ENCODE data around the gene AFAP1.

The AFAP1 gene

DNA sequence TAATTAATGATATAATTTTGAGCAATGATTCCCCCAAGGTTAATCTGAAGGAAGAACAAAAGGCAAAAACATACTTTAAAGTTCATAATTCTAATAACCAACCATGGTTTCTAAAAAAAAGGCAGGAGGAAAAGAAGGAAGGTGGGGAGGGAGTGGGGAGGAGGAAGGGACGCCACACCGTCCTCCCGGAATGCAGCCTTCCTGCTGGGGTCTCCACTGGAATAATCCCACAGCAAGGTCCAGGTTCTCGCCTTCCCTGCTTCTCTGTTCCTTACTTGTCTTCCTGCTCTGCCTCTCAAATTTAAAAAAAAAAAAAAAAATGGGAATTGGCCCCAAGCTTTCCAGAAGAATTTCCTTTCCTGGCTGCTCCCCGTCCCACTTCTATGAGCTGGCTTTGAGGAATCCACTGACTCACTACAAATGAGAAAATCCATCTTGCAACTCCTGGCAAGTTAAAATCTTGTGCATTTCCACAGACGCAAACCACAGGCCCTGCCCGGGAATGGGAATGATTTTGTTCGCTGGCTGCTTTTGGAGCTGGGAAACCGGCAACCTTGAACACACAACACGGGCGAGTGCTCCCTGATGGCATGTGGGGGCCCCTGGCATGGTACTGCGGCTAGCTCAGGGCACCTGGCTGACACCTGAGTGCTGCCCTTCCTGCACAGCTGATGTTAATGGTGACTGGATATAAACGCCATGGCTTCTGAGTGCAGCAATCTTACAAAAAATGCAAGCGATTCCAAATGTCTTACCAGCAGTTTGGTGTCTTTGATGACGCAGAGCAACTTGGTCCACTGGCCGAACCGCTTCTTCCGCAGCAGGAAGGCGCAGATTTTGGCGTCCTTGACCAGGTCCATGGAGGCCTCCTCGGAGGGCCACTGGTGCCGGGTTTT is 97.0 kb downstream of the AFAP1 start:
- TF ChIP-seq, protein P1, sequence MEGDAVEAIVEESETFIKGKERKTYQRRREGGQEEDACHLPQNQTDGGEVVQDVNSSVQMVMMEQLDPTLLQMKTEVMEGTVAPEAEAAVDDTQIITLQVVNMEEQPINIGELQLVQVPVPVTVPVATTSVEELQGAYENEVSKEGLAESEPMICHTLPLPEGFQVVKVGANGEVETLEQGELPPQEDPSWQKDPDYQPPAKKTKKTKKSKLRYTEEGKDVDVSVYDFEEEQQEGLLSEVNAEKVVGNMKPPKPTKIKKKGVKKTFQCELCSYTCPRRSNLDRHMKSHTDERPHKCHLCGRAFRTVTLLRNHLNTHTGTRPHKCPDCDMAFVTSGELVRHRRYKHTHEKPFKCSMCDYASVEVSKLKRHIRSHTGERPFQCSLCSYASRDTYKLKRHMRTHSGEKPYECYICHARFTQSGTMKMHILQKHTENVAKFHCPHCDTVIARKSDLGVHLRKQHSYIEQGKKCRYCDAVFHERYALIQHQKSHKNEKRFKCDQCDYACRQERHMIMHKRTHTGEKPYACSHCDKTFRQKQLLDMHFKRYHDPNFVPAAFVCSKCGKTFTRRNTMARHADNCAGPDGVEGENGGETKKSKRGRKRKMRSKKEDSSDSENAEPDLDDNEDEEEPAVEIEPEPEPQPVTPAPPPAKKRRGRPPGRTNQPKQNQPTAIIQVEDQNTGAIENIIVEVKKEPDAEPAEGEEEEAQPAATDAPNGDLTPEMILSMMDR (IDR thresholded peaks at IDR 0.05; ENCODE audit: low read depth, low read length): no peak
- peak; percentile 98 for DNase-seq (ENCODE audit: low read depth, low spot score)
- H3K4me3 ChIP-seq (ENCODE audit: low read depth, low read length): no peak overlapping the region
- in situ Hi-C loops (cut with HindIII; ENCODE audit: low sequenced_read_pairs): no loop called here

DNA sequence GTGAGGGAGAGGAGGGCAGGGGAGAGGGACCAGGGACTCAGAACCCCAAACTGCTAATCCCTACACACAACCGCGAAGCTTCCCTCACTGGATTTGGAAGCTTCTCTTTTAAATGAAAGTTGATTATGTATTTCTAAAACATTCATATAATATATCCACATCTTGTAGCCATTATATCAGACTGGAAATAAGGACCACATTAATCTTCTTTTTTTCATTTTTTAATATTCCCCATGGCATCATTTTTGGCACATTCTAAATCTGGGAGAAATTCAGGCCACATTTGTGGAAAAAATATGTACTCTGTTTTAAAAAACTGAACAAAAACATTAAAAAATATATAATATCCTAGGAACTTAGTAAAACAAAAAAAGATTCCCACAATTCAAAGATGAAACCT is 97.8 kb downstream of the AFAP1 start:
- in situ Hi-C loops (cut with HindIII; ENCODE audit: low sequenced_read_pairs): no loop called here
- TF ChIP-seq, protein P1 (IDR thresholded peaks at IDR 0.05; ENCODE audit: low read depth, low read length): no peak
- H3K4me3 ChIP-seq (ENCODE audit: low read depth, low read length): no peak overlapping the region
- no peak for DNase-seq (ENCODE audit: low read depth, low spot score)

GRCh38 chr4:7841071-7841470 is 98.6 kb downstream of the AFAP1 start:
- TF ChIP-seq, protein P1 (IDR thresholded peaks at IDR 0.05; ENCODE audit: low read depth, low read length): no peak
- in situ Hi-C loops (cut with HindIII; ENCODE audit: low sequenced_read_pairs): no loop called here
- no peak overlapping the region for H3K4me3 ChIP-seq (ENCODE audit: low read depth, low read length)
- DNase-seq (ENCODE audit: low read depth, low spot score): no peak

DNA sequence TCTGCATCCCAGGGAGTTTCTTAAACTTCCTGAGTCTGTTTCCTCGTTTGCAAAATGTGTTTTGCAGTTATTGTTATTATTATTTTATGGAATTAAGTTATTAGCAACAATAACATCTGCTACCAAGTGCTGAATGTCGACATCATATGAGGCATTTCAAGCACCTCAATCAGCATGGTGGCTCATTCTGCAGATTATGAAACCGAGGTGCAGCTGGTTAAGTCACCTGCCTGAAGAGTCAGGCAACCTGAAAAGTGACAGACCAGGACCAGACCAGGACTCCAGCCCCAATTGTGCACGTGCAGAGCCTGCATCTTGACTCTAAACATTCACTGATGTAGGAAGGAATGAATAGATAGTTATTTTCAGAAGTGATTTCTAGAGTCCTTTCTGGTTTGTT is 99.8 kb downstream of the AFAP1 start:
- H3K4me3 ChIP-seq (ENCODE audit: low read depth, low read length): no peak overlapping the region

GRCh38 chr4:7838136-7838782 is 101.4 kb downstream of the AFAP1 start:
- DNase-seq (ENCODE audit: low read depth, low spot score): no peak
- H3K4me3 ChIP-seq (ENCODE audit: low read depth, low read length): no peak overlapping the region
- TF ChIP-seq, protein P1 (IDR thresholded peaks at IDR 0.05; ENCODE audit: low read depth, low read length): no peak
- in situ Hi-C loops (cut with HindIII; ENCODE audit: low sequenced_read_pairs): no loop called here

More for the DNA sequence above, 99.8 kb downstream of the AFAP1 start:
- TF ChIP-seq, protein P1 (IDR thresholded peaks at IDR 0.05; ENCODE audit: low read depth, low read length): no peak
- in situ Hi-C loops (cut with HindIII; ENCODE audit: low sequenced_read_pairs): no loop called here
- no peak for DNase-seq (ENCODE audit: low read depth, low spot score)

- in situ Hi-C loops (cut with HindIII; ENCODE audit: low sequenced_read_pairs): no loop called here
- no peak for DNase-seq (ENCODE audit: low read depth, low spot score)
- TF ChIP-seq, protein P1 (IDR thresholded peaks at IDR 0.05; ENCODE audit: low read depth, low read length): no peak
- no peak overlapping the region for H3K4me3 ChIP-seq (ENCODE audit: low read depth, low read length)
These were observed 102.0 kb downstream of the AFAP1 start for GRCh38 chr4:7837597-7838135.

All from astrocyte of the spinal cord (primary cell).